Naive thymus-derived CD8-positive, alpha-beta T cell (primary cell): ENCODE data around the gene TRPC1. TPM values are rescaled to one million over a fixed set of nuclear protein-coding genes. Genes with fewer than 3 reads are reported as not detected.
"Not testable (repeated sequence)": the region's sequence is repeated elsewhere in the genome, so short reads cannot be mapped to it uniquely, and the experiment has no call there.

ENCODE experiments used
- ATAC-seq, 2 donors: fragments of 150-1000 bp; cut with Tn5 transposase in 1 of 2; sonication (Bioruptor Pico), chemical (Tn5 transposase) in 1 of 2; 1 replicate in 1 of 2; 2 replicates in 1 of 2; pipeline ENCODE4 v1.10.0; 2021; ENCODE audit warnings: mild to moderate bottlenecking in 2 of 2, moderate library complexity in 2 of 2
- POLR2A ChIA-PET: fragments of 350-600 bp; sonication (Branson Sonifier 250); formaldehyde crosslinking; loops from one replicate; lab custom pipeline; 2021; ENCODE audit warnings: antibody characterized with exemption; lab: Charles Lee
- DNase-seq, 10 donors: peaks; one replicate each; pipeline versions ENCODE4 v3.0.0 to v3.0.0-alpha.2; 2020 to 2022
- H3K27ac Mint-ChIP-seq, 10 donors: one replicate each; pipeline ENCODE4 v1.8.0; 2020 to 2022; ENCODE audit warnings: mild to moderate bottlenecking in 10 of 10, mixed read lengths in 10 of 10, moderate library complexity in 4 of 10, inconsistent platforms in 1 of 10
- H3K27me3 Mint-ChIP-seq, 5 donors: one replicate each; pipeline ENCODE4 v1.8.0; 2021 to 2022; ENCODE audit warnings: mixed read lengths in 5 of 5
- H3K36me3 Mint-ChIP-seq, 3 donors: one replicate each; pipeline ENCODE4 v1.8.0; 2020 to 2022; ENCODE audit warnings: mixed read lengths in 3 of 3, mild to moderate bottlenecking in 2 of 3, inconsistent platforms in 1 of 3
- H3K4me1 Mint-ChIP-seq, 4 donors: one replicate each; pipeline ENCODE4 v1.8.0; 2021 to 2022; ENCODE audit warnings: mixed read lengths in 4 of 4
- H3K4me3 Mint-ChIP-seq, 10 donors: one replicate each; pipeline ENCODE4 v1.8.0; 2020 to 2022; ENCODE audit warnings: mild to moderate bottlenecking in 10 of 10, mixed read lengths in 10 of 10, moderate library complexity in 6 of 10, inconsistent platforms in 1 of 10
- H3K9me3 Mint-ChIP-seq, 9 donors: one replicate each; pipeline ENCODE4 v1.8.0; 2020 to 2022; ENCODE audit warnings: mixed read lengths in 9 of 9, mild to moderate bottlenecking in 3 of 9, inconsistent platforms in 1 of 9, moderate library complexity in 1 of 9
- polyA plus RNA-seq, 3 donors: library from polyadenylated mRNA; unstranded; fragments of 300-500 nt; fragmentation: Illumina TruSeq; gene quantifications; one replicate each; pipeline ENCODE4 v1.2.3, GENCODE V29; 2021
- total RNA-seq, 8 experiments: library from RNA in 2 of 8; stranded (reverse) in 2 of 8; gene quantifications; one replicate each; pipeline ENCODE4 v1.2.3 and lab custom pipeline; 2021 to 2026

Gene TRPC1
- total RNA-seq (1 to 10 TPM; 4.5 to 5.2 TPM), polyA plus RNA-seq (1 to 10 TPM in 1 of 3 donors, under 1 TPM in 2; 0.66 to 1.7 (median 0.82) TPM), total RNA-seq (lab: John Stamatoyannopoulos, UW) (1.0 to 11.0 (median 9.0) reads per million in 6 experiments)

- Mint-ChIP-seq H3K27me3 (peaks cover 13 to 33% (median 19%) of the 10 kb centered on the region in 5 donors), H3K4me3 (peak within 1 kb of the TSS; percentile 81 to 94 (median 88)), H3K4me1 (peaks cover 3 to 14% (median 10%) of the 10 kb centered on the region in 4 donors), H3K9me3 (no peaks in the 10 kb centered on the region), H3K36me3 (peaks cover 0 to 4% (median 0%) of the 10 kb centered on the region in 3 donors), H3K27ac (peak within 1 kb of the TSS; percentile 44 to 95 (median 92))
- DNase-seq: peak; percentile 27 to 81 (median 75)
- ATAC-seq: peak; percentile 93 to 94
- POLR2A ChIA-PET: interaction anchor here (0.6 to 1.2 kb wide), 7 partner anchors 9 to 1249 kb away, joined by 3 to 4 read pairs (median 3); partner anchors contain the start of genes ATR and PLS1
Observed at GRCh38 chr3:142723968-142724681, at the start of gene TRPC1. TSS of gene TRPC1 (plus strand) at chr3:142724034. CDS start at chr3:142724560, 526 bp downstream.

- Mint-ChIP-seq H3K36me3 (peaks cover 0 to 7% (median 4%) of the 10 kb centered on the region in 3 donors), H3K9me3 (no peaks in the 10 kb centered on the region), H3K27me3 (no peaks in the 10 kb centered on the region), H3K4me3 (no peak overlapping the region), H3K4me1 (no peaks in the 10 kb centered on the region), H3K27ac (no peak overlapping the region)
- POLR2A ChIA-PET: no interaction called here
- no peak for DNase-seq
- no peak for ATAC-seq
Observed at GRCh38 chr3:142676151-142676550, 47.7 kb upstream of the TRPC1 start.

GRCh38 chr3:142680710-142681109 lies 43.1 kb upstream of the TRPC1 start:
- Mint-ChIP-seq H3K9me3 (no peaks in the 10 kb centered on the region), H3K27ac (no peak overlapping the region), H3K4me3 (no peak overlapping the region), H3K4me1 (no peaks in the 10 kb centered on the region), H3K27me3 (no peaks in the 10 kb centered on the region), H3K36me3 (no peaks in the 10 kb centered on the region)
- no peak for ATAC-seq
- POLR2A ChIA-PET: no interaction called here
- DNase-seq: no peak

- DNase-seq: no peak
- Mint-ChIP-seq H3K36me3 (peaks cover 0 to 5% (median 0%) of the 10 kb centered on the region in 3 donors), H3K9me3 (no peaks in the 10 kb centered on the region), H3K27ac (no peak overlapping the region), H3K4me1 (no peaks in the 10 kb centered on the region), H3K4me3 (no peak overlapping the region), H3K27me3 (no peaks in the 10 kb centered on the region)
- ATAC-seq: no peak
- POLR2A ChIA-PET: no interaction called here
Observed at GRCh38 chr3:142690613-142691012, 33.2 kb upstream of the TRPC1 start.

- POLR2A ChIA-PET: no interaction called here
- Mint-ChIP-seq H3K27me3 (no peaks in the 10 kb centered on the region), H3K36me3 (peaks cover 0 to 5% (median 0%) of the 10 kb centered on the region in 3 donors), H3K4me1 (no peaks in the 10 kb centered on the region), H3K4me3 (no peak overlapping the region), H3K9me3 (no peaks in the 10 kb centered on the region), H3K27ac (no peak overlapping the region)
- DNase-seq (no peak), ATAC-seq (no peak)
Observed at GRCh38 chr3:142691527-142691926, 32.3 kb upstream of the TRPC1 start.

GRCh38 chr3:142693136-142693853 lies 30.5 kb upstream of the TRPC1 start:
- peaks cover 0 to 2% (median 0%) of the 10 kb centered on the region in 3 donors for H3K36me3 Mint-ChIP-seq
- ATAC-seq: no peak
- no peaks in the 10 kb centered on the region for H3K27me3 Mint-ChIP-seq
- H3K4me1 Mint-ChIP-seq: no peaks in the 10 kb centered on the region
- H3K9me3 Mint-ChIP-seq: no peaks in the 10 kb centered on the region
- POLR2A ChIA-PET: no interaction called here
- no peak overlapping the region for H3K4me3 Mint-ChIP-seq
- no peak for DNase-seq
- no peak overlapping the region for H3K27ac Mint-ChIP-seq

GRCh38 chr3:142694225-142694624 lies 29.6 kb upstream of the TRPC1 start:
- Mint-ChIP-seq H3K36me3 (peaks cover 0 to 2% (median 0%) of the 10 kb centered on the region in 3 donors), H3K9me3 (no peaks in the 10 kb centered on the region), H3K4me3 (no peak overlapping the region), H3K27me3 (no peaks in the 10 kb centered on the region), H3K4me1 (no peaks in the 10 kb centered on the region), H3K27ac (no peak overlapping the region)
- ATAC-seq (no peak), DNase-seq (no peak)
- POLR2A ChIA-PET: no interaction called here

GRCh38 chr3:142705198-142705597 lies 18.6 kb upstream of the TRPC1 start:
- H3K9me3 Mint-ChIP-seq: no peaks in the 10 kb centered on the region
- POLR2A ChIA-PET: no interaction called here
- ATAC-seq (no peak), DNase-seq (no peak)
- peaks cover 0 to 7% (median 0%) of the 10 kb centered on the region in 5 donors for H3K27me3 Mint-ChIP-seq
- no peak overlapping the region for H3K27ac Mint-ChIP-seq
- no peak overlapping the region for H3K4me3 Mint-ChIP-seq
- H3K36me3 Mint-ChIP-seq: peaks cover 0 to 6% (median 0%) of the 10 kb centered on the region in 3 donors
- no peaks in the 10 kb centered on the region for H3K4me1 Mint-ChIP-seq

GRCh38 chr3:142706321-142707127 lies 17.3 kb upstream of the TRPC1 start:
- Mint-ChIP-seq H3K27me3 (peaks cover 0 to 7% (median 0%) of the 10 kb centered on the region in 5 donors), H3K27ac (no peak overlapping the region), H3K4me3 (no peak overlapping the region), H3K36me3 (peaks cover 0 to 6% (median 0%) of the 10 kb centered on the region in 3 donors), H3K9me3 (no peaks in the 10 kb centered on the region), H3K4me1 (no peaks in the 10 kb centered on the region)
- POLR2A ChIA-PET: no interaction called here
- ATAC-seq (no peak), DNase-seq (no peak)

- no peak overlapping the region for H3K4me3 Mint-ChIP-seq
Observed at GRCh38 chr3:142709207-142709606, 14.6 kb upstream of the TRPC1 start.

GRCh38 chr3:142714882-142715281 lies 9.0 kb upstream of the TRPC1 start:
- POLR2A ChIA-PET, H3K4me1 Mint-ChIP-seq, H3K9me3 Mint-ChIP-seq, H3K36me3 Mint-ChIP-seq, H3K4me3 Mint-ChIP-seq, DNase-seq, ATAC-seq, H3K27ac Mint-ChIP-seq: not testable (repeated sequence)
- peaks cover 26 to 49% (median 39%) of the 10 kb centered on the region in 5 donors for H3K27me3 Mint-ChIP-seq

More at GRCh38 chr3:142709207-142709606, 14.6 kb upstream of the TRPC1 start:
- no peak for ATAC-seq
- POLR2A ChIA-PET: no interaction called here
- Mint-ChIP-seq H3K4me1 (no peaks in the 10 kb centered on the region), H3K27ac (no peak overlapping the region), H3K27me3 (peaks cover 0 to 13% (median 4%) of the 10 kb centered on the region in 5 donors), H3K9me3 (no peaks in the 10 kb centered on the region), H3K36me3 (peaks cover 0 to 10% (median 0%) of the 10 kb centered on the region in 3 donors)
- no peak for DNase-seq

GRCh38 chr3:142716102-142716501 lies 7.7 kb upstream of the TRPC1 start:
- DNase-seq (no peak), ATAC-seq (no peak)
- no peaks in the 10 kb centered on the region for H3K9me3 Mint-ChIP-seq
- H3K27ac Mint-ChIP-seq: peak overlapping the region in 1 of 10 donors; percentile 22
- peaks cover 34 to 61% (median 48%) of the 10 kb centered on the region in 5 donors for H3K27me3 Mint-ChIP-seq
- H3K4me1 Mint-ChIP-seq: peaks cover 0 to 2% (median 0%) of the 10 kb centered on the region in 4 donors
- no peak overlapping the region for H3K4me3 Mint-ChIP-seq
- H3K36me3 Mint-ChIP-seq: peaks cover 2 to 4% (median 3%) of the 10 kb centered on the region in 3 donors
- POLR2A ChIA-PET: no interaction called here
